Calu3 (cell line): Measurements from ENCODE around the gene ATXN7L1. TPM values are rescaled to one million over a fixed set of nuclear protein-coding genes. Genes with fewer than 3 reads are reported as not detected.

ENCODE experiments used
- BruUV-seq: library from RNA; stranded (reverse); fragments of 400-500 nt; replicated peaks from 2 replicates; lab custom pipeline; 2021; lab: Mats Ljungman, UMichigan
- CTCF ChIA-PET: fragments of 300-600 bp; sonication (Branson Sonifier 250); formaldehyde crosslinking; loops from one replicate; lab custom pipeline; 2022; ENCODE audit warnings: antibody characterized with exemption; lab: Charles Lee
- DNase-seq: peaks from one replicate; pipeline ENCODE4 v3.0.0; 2022
- H3K27ac Mint-ChIP-seq: one replicate; pipeline ENCODE4 v1.8.0; 2022; ENCODE audit warnings: mixed read lengths; ENCODE audit not compliant: unreplicated experiment
- H3K27me3 Mint-ChIP-seq: one replicate; pipeline ENCODE4 v1.8.0; 2022; ENCODE audit warnings: mixed read lengths; ENCODE audit not compliant: unreplicated experiment
- H3K36me3 Mint-ChIP-seq: one replicate; pipeline ENCODE4 v1.8.0; 2022; ENCODE audit warnings: mild to moderate bottlenecking, moderate library complexity, mixed read lengths; ENCODE audit not compliant: insufficient read depth, unreplicated experiment
- H3K4me1 Mint-ChIP-seq: one replicate; pipeline ENCODE4 v1.8.0; 2022; ENCODE audit warnings: mild to moderate bottlenecking, low read depth, mixed read lengths; ENCODE audit not compliant: unreplicated experiment
- H3K4me3 Mint-ChIP-seq: one replicate; pipeline ENCODE4 v1.8.0; 2022; ENCODE audit warnings: mild to moderate bottlenecking, low read depth, moderate library complexity, mixed read lengths; ENCODE audit not compliant: unreplicated experiment
- H3K9me3 Mint-ChIP-seq: one replicate; pipeline ENCODE4 v1.8.0; 2022; ENCODE audit warnings: low read depth, mixed read lengths; ENCODE audit not compliant: unreplicated experiment
- CTCF ChIP-seq: fragments of 200-600 bp; IDR thresholded peaks from one replicate; pipeline ENCODE4 v1.8.0; 2022; ENCODE audit warnings: antibody characterized with exemption; ENCODE audit not compliant: unreplicated experiment
- intact Hi-C: fragments of 100-400 bp; cut with micrococcal nuclease; formaldehyde crosslinking; loops from one replicate; pipeline ENCODE4 v1.10.0; 2022; ENCODE audit not compliant: unreplicated experiment
- total RNA-seq: library from RNA; stranded (reverse); gene quantifications from 2 replicates; pipeline ENCODE4 v1.2.3, GENCODE V29; 2022

Gene ATXN7L1
- total RNA-seq, 1 experiment from 2014 or later, result 12.0 TPM

GRCh38 chr7:105765846-105766245 is 110.6 kb downstream of the ATXN7L1 start:
- Mint-ChIP-seq H3K4me3 (no peak overlapping the region), H3K27me3 (no peaks in the 10 kb centered on the region), H3K4me1 (peaks cover 9% of the 10 kb centered on the region), H3K27ac (no peak overlapping the region), H3K9me3 (no peaks in the 10 kb centered on the region), H3K36me3 (no peaks in the 10 kb centered on the region)
- no peak for DNase-seq
- CTCF ChIA-PET, result no interaction called here
- BruUV-seq, result no TSS peak
- intact Hi-C loops, result no loop called here
- no peak for TF ChIP-seq CTCF

- Mint-ChIP-seq H3K36me3 (no peaks in the 10 kb centered on the region), H3K4me1 (no peaks in the 10 kb centered on the region), H3K9me3 (no peaks in the 10 kb centered on the region), H3K4me3 (no peak overlapping the region), H3K27me3 (no peaks in the 10 kb centered on the region), H3K27ac (no peak overlapping the region)
- intact Hi-C loops, result no loop called here
- CTCF ChIA-PET, result interaction anchor here (0.6 to 0.8 kb wide), 6 partner anchors 11 to 876 kb away, joined by 3 to 6 read pairs (median 4); no protein-coding TSS in a partner anchor
- DNase-seq, result no peak
- no peak for TF ChIP-seq CTCF
- BruUV-seq, result no TSS peak
Observed at GRCh38 chr7:105764506-105764905, 111.9 kb downstream of the ATXN7L1 start.

GRCh38 chr7:105760551-105761447 is 115.6 kb downstream of the ATXN7L1 start:
- no peaks in the 10 kb centered on the region for H3K27me3 Mint-ChIP-seq
- H3K4me1 Mint-ChIP-seq, result no peaks in the 10 kb centered on the region
- no peak for TF ChIP-seq CTCF
- no peak overlapping the region for H3K4me3 Mint-ChIP-seq
- no TSS peak for BruUV-seq
- DNase-seq, result no peak
- H3K27ac Mint-ChIP-seq, result no peak overlapping the region
- H3K36me3 Mint-ChIP-seq, result no peaks in the 10 kb centered on the region
- intact Hi-C loops, result loop anchor here (1.0 kb wide), 3 partner anchors 117 to 282 kb away; no protein-coding TSS in a partner anchor
- H3K9me3 Mint-ChIP-seq, result no peaks in the 10 kb centered on the region
- CTCF ChIA-PET, result interaction anchor here (0.5 to 1.5 kb wide), 5 partner anchors 9 to 282 kb away, joined by 3 to 7 read pairs (median 3); no protein-coding TSS in a partner anchor

- Mint-ChIP-seq H3K4me3 (no peak overlapping the region), H3K4me1 (no peaks in the 10 kb centered on the region), H3K27ac (no peak overlapping the region), H3K27me3 (no peaks in the 10 kb centered on the region), H3K36me3 (no peaks in the 10 kb centered on the region), H3K9me3 (no peaks in the 10 kb centered on the region)
- peak; percentile 57 for TF ChIP-seq CTCF
- CTCF ChIA-PET, result interaction anchor here (0.6 to 1.5 kb wide), 5 partner anchors 10 to 283 kb away, joined by 3 to 4 read pairs (median 3); no protein-coding TSS in a partner anchor
- no TSS peak for BruUV-seq
- peak; percentile 56 for DNase-seq
- intact Hi-C loops, result loop anchor here (1.0 to 5.0 kb wide), 4 partner anchors 108 to 282 kb away; no protein-coding TSS in a partner anchor
Observed at GRCh38 chr7:105759670-105760550, 116.5 kb downstream of the ATXN7L1 start.
